Immature natural killer cell (primary cell): ENCODE measurements around the gene FGFBP2. TPM values are rescaled to one million over a fixed set of nuclear protein-coding genes. Genes with fewer than 3 reads are reported as not detected.
"Not testable (repeated sequence)": the region's sequence is repeated elsewhere in the genome, so short reads cannot be mapped to it uniquely, and the experiment has no call there.

ENCODE experiments used
- DNase-seq, 3 donors: peaks; one replicate each; pipeline ENCODE4 v3.0.0; 2022; ENCODE audit warnings: mixed read lengths in 1 of 3
- H3K27ac Mint-ChIP-seq, 6 donors: one replicate each; pipeline ENCODE4 v1.8.0; 2020; ENCODE audit warnings: mixed read lengths in 6 of 6, mild to moderate bottlenecking in 5 of 6, inconsistent platforms in 4 of 6, moderate library complexity in 3 of 6
- H3K27me3 Mint-ChIP-seq, 3 donors: one replicate each; pipeline ENCODE4 v1.8.0; 2020 to 2021; ENCODE audit warnings: low read depth in 3 of 3, mild to moderate bottlenecking in 3 of 3, mixed read lengths in 3 of 3, moderate library complexity in 3 of 3, inconsistent platforms in 1 of 3
- H3K36me3 Mint-ChIP-seq, 3 donors: one replicate each; pipeline ENCODE4 v1.8.0; 2020; ENCODE audit warnings: mixed read lengths in 3 of 3, inconsistent platforms in 2 of 3, mild to moderate bottlenecking in 2 of 3
- H3K4me1 Mint-ChIP-seq, 2 donors: one replicate each; pipeline ENCODE4 v1.8.0; 2020; ENCODE audit warnings: inconsistent platforms in 2 of 2, mild to moderate bottlenecking in 2 of 2, mixed read lengths in 2 of 2, moderate library complexity in 1 of 2
- H3K4me3 Mint-ChIP-seq, 5 donors: one replicate each; pipeline ENCODE4 v1.8.0; 2020; ENCODE audit warnings: mild to moderate bottlenecking in 5 of 5, mixed read lengths in 5 of 5, inconsistent platforms in 3 of 5, moderate library complexity in 3 of 5
- H3K9me3 Mint-ChIP-seq, 6 donors: one replicate each; pipeline ENCODE4 v1.8.0; 2020; ENCODE audit warnings: mild to moderate bottlenecking in 6 of 6, mixed read lengths in 6 of 6, inconsistent platforms in 4 of 6, moderate library complexity in 3 of 6
- polyA plus RNA-seq, 3 donors: library from polyadenylated mRNA; unstranded; fragments of 300-500 nt; fragmentation: Illumina TruSeq; gene quantifications; one replicate each; pipeline ENCODE4 v1.2.3, GENCODE V29; 2021

The FGFBP2 gene
- polyA plus RNA-seq, 3 donors from 2014 or later, result 1,171 to 1,886 (median 1,278) TPM

DNA sequence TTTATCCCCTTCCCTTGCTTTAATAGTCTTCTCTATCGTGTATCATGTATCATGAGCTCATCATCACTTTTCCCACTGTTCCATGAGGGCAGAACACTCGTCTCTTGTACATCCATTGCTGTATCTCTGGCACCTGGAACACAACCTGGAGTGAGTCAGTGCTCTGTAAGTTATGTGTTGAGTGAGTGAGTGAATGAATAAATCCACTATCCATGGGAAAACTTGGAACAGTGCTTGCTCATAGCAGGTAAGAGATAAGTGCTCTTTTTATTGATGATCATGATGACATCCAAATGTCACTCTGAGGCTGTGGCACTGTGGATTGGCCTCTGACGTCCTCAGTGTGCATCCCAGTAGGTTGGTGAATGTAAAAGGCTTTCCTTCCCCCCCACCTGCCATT lies 28.7 kb downstream of the FGFBP2 start:
- H3K36me3 Mint-ChIP-seq, result peaks cover 0 to 13% (median 0%) of the 10 kb centered on the region in 3 donors

DNA sequence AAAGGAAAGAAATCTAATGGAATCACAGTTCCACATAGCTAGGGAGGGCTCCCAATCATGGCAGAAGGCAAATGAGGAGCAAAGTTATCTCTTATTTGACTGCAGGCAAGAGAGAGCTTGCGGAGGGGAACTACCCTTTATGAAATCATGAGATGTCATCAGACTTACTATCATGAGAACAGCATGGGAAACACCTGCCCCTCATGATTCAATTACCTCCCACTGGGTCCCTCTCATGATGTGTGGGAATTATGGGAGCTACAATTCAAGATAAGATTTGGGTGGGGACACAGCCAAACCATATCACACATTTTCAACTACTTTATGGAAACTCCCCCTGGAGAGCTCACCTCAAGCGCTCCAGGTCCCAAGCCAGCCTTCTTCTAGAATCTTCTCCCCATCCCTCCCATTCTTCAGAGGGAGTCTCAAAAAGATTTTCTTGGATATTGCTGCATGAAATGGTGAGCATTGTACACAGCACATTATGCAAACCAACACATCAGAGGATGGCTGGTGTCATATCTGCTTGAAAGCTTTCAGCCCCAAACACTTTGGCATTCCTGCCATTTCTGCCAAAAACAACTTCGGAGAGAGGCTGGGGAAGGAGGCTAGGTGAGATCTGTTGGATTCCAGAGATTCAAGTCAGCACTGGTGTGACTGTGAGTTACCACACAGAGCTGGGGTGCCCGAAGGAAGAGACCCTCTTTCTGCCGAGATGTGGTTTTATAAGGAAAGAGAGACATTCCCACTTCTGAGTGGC lies 31.3 kb downstream of the FGFBP2 start:
- no peaks in the 10 kb centered on the region for H3K9me3 Mint-ChIP-seq
- no peak for DNase-seq
- peaks cover 4 to 5% (median 5%) of the 10 kb centered on the region in 3 donors for H3K27me3 Mint-ChIP-seq
- no peak overlapping the region for H3K27ac Mint-ChIP-seq
- H3K4me3 Mint-ChIP-seq, result no peak overlapping the region
- no peaks in the 10 kb centered on the region for H3K4me1 Mint-ChIP-seq
- H3K36me3 Mint-ChIP-seq, result peaks cover 0 to 13% (median 0%) of the 10 kb centered on the region in 3 donors

More for the DNA sequence above, 28.7 kb downstream of the FGFBP2 start:
- Mint-ChIP-seq H3K4me3 (no peak overlapping the region), H3K4me1 (peaks cover 0 to 2% of the 10 kb centered on the region in 2 donors), H3K9me3 (no peaks in the 10 kb centered on the region), H3K27ac (no peak overlapping the region), H3K27me3 (peaks cover 0 to 8% (median 7%) of the 10 kb centered on the region in 3 donors)
- DNase-seq, result no peak

DNA sequence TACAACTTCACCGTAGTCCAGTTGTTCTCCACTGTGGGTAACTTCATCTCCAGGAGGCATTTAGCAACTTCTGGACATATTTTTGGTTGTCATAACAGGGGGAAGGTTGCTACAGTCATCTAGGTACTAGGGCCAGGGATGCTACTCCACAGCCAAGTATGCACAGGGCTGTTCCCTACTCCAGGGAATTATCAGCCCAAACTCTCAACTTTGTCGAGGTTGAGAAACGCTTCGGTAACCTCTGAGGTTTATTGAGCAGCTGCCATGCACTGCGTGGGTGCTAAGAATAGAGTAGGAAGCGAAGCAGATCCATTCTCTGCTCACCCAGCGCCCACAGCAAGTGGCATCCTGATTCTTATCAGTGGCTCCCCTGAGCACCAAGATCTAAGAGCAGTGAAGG lies 32.7 kb downstream of the FGFBP2 start:
- H3K4me1 Mint-ChIP-seq, result no peaks in the 10 kb centered on the region
- H3K9me3 Mint-ChIP-seq, result no peaks in the 10 kb centered on the region
- H3K27ac Mint-ChIP-seq, result no peak overlapping the region
- H3K27me3 Mint-ChIP-seq, result peaks cover 4 to 7% (median 5%) of the 10 kb centered on the region in 3 donors
- peaks cover 0 to 9% (median 0%) of the 10 kb centered on the region in 3 donors for H3K36me3 Mint-ChIP-seq
- no peak overlapping the region for H3K4me3 Mint-ChIP-seq
- no peak for DNase-seq

DNA sequence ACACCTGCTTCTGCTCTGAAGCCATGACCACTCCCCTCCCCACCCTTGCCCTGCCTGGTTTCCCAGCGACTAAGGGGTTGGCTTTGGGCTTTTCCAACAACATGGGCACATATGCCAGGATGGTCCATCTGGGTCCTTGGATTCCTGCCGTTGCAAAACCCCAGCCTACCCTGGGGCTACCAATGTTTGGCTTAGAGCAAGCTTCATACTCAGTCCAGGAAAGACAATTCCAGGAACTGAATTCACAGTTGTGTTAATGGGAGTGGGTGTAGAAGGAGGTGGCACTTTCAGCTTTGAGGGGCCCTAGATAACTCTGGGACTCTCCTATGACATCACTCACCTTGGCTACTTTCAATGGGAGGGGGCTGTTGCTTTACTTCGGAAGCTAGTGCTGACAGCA lies 33.4 kb downstream of the FGFBP2 start:
- no peaks in the 10 kb centered on the region for H3K4me1 Mint-ChIP-seq
- H3K27ac Mint-ChIP-seq, result no peak overlapping the region
- no peak overlapping the region for H3K4me3 Mint-ChIP-seq
- no peak for DNase-seq
- H3K9me3 Mint-ChIP-seq, result no peaks in the 10 kb centered on the region
- H3K27me3 Mint-ChIP-seq, result peaks cover 4 to 7% (median 5%) of the 10 kb centered on the region in 3 donors
- peaks cover 0 to 5% (median 0%) of the 10 kb centered on the region in 3 donors for H3K36me3 Mint-ChIP-seq

DNA sequence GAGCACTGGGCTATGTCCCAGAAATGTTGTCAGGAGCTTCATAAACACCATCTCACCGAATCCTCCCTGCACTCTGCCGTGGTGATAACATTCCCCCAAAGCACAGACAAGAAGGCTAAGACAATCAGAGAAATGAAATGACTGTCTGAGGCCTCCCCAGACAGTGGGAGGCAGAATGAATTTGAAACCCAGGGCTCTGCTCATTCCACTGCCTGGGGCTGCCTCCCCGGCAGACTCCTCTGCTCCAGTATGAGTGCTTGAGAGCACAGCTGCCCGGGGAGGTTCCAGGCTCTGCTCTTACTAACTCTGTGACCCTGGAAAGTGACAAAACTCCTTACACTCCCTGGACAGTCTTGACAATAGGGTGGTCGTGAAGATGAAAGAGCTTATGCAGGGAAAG lies 34.1 kb downstream of the FGFBP2 start:
- H3K27ac Mint-ChIP-seq, result no peak overlapping the region
- H3K27me3 Mint-ChIP-seq, result peaks cover 4 to 5% (median 4%) of the 10 kb centered on the region in 3 donors

DNA sequence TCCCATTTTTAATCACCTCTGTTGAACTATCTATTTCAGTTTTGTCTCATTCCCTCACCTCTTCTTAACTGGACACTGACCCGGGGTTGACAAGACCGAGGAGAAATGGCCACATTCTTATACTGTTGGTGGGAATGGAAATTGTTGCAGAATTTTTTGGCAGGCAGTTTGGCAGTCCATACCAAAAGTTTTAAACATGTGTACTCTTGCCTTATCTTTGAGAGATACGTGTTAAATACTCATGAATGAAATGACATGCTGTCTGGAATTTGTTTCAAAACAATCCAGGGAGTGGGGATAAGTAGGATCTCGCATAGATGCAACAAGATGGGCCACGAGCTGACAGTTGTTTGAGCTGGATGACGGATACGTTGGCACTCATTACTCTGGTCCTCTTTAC lies 36.5 kb downstream of the FGFBP2 start:
- Mint-ChIP-seq H3K36me3 (no peaks in the 10 kb centered on the region), H3K4me3 (no peak overlapping the region), H3K4me1 (no peaks in the 10 kb centered on the region), H3K27ac (no peak overlapping the region), H3K27me3 (peaks cover 0 to 4% (median 2%) of the 10 kb centered on the region in 3 donors), H3K9me3 (no peaks in the 10 kb centered on the region)
- no peak for DNase-seq

More for the DNA sequence above, 34.1 kb downstream of the FGFBP2 start:
- no peaks in the 10 kb centered on the region for H3K4me1 Mint-ChIP-seq
- DNase-seq, result no peak
- H3K36me3 Mint-ChIP-seq, result no peaks in the 10 kb centered on the region
- no peaks in the 10 kb centered on the region for H3K9me3 Mint-ChIP-seq
- H3K4me3 Mint-ChIP-seq, result no peak overlapping the region

DNA sequence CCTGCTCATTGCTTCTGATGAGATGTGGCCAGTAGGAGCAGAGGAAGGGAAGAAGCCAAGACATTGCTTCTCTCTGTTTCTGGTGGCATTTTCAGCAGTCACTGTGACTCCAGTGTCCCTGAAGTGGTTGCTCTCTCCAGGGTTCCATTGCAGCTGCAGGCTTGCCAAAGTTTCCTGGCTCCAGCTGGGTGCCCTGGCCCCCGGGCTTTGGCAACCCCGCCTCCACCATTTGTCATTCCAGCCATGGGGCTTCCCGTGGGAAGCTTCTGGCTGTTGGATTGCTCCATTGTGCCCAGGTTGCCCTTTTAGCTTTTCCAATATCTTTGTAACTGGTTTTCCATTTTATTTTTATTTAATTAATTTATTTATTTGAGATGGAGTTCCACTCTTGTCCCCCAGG lies 37.1 kb downstream of the FGFBP2 start:
- Mint-ChIP-seq H3K4me3 (no peak overlapping the region), H3K36me3 (no peaks in the 10 kb centered on the region), H3K27me3 (peaks cover 0 to 4% (median 2%) of the 10 kb centered on the region in 3 donors), H3K27ac (no peak overlapping the region), H3K4me1 (no peaks in the 10 kb centered on the region), H3K9me3 (no peaks in the 10 kb centered on the region)
- no peak for DNase-seq

DNA sequence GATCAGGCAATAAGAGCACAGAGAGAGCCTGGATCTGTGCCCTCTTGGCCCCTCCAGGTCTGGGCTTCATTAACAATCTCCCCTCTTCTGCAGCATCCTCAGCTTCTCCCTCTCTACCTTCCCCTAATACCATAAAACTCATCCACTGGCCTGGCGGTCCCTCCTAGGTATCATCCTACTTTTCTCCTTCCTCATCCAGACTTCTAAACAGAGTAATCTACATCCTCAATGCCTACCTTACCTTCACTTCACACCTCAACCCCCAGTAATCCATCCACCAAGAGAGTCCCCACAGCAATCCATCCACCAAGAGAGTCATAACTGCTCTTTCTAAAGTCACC lies 41.4 kb downstream of the FGFBP2 start:
- Mint-ChIP-seq H3K4me1 (no peaks in the 10 kb centered on the region), H3K4me3 (no peak overlapping the region), H3K27me3 (peaks cover 2 to 3% (median 2%) of the 10 kb centered on the region in 3 donors), H3K27ac (no peak overlapping the region), H3K36me3 (no peaks in the 10 kb centered on the region), H3K9me3 (no peaks in the 10 kb centered on the region)
- no peak for DNase-seq

DNA sequence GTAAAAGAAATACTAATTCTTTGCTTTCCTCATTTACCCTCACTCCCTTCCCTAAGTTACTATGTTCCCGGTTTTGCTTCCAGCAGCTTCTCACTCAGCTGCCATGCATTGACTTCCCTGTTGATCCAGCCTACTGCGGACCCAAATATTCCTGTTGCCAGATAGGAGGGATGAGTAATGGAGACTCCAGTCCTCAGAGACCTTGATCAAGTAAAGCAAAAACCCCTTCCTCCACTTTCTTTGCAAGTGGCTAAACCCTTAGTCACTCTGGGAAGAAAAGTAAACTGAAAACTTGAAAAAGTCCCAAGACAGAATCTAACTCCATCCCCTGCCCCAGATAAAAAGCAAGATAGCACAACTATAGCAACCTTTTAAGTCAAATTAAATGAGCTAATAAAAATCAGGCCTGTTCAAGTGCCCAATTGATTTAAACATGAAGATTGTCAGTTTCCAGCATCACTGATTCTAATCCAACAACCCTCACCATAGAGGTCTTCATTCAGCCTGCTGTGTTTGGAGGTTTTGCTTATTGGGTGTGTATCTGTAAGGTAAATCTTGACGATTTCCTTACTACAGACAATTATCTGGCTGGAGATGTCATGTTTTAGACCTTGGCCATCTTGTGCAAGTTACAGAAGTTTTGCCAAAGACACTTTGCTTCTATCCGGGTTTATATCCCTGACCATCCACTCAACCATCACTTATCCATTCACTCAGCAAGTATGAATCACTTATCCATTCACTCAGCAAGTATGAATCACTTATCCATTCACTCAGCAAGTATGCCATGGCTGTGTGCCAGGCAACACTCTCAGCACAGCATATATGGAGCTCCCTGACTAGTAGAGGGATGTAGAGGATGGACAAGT lies 42.0 kb downstream of the FGFBP2 start:
- H3K27me3 Mint-ChIP-seq, result peaks cover 2 to 3% (median 2%) of the 10 kb centered on the region in 3 donors
- DNase-seq, result no peak
- no peak overlapping the region for H3K27ac Mint-ChIP-seq
- peaks cover 0 to 1% (median 0%) of the 10 kb centered on the region in 3 donors for H3K36me3 Mint-ChIP-seq
- no peaks in the 10 kb centered on the region for H3K9me3 Mint-ChIP-seq
- no peak overlapping the region for H3K4me3 Mint-ChIP-seq
- H3K4me1 Mint-ChIP-seq, result peaks cover 0 to 2% of the 10 kb centered on the region in 2 donors

DNA sequence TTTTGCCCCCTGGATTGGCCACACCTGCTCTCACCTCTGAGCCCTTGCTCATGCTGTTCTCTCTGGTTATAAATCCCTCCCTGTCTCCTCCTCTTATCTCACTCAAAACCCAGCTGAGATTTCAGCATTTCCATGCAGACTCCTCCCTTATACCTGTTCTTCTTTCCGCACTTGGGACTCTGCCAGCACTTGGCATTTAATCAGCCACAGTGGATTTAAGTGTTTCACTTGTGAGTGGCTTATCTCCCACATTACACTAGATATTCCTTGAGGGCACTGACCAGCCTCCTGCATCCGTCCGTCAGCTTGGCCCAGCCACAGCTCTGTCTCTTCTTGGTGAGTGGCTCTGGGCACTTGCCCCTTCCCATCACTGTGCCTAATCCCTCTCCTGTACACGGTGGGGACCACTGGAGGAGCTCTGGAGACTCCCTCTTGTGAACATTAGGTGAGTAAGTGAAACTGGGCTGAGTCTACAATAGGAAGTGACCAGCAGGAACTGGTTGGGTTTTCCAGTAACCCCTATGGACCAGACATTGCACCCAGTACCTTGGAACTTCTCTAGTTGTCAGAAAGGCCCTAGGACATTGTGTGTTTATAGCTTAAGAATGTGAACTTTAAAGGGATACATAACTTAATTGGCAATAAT lies 44.4 kb downstream of the FGFBP2 start:
- Mint-ChIP-seq H3K27ac (no peak overlapping the region), H3K36me3 (peaks cover 0 to 5% (median 0%) of the 10 kb centered on the region in 3 donors), H3K9me3 (no peaks in the 10 kb centered on the region), H3K27me3 (peaks cover 0 to 3% (median 2%) of the 10 kb centered on the region in 3 donors), H3K4me3 (no peak overlapping the region), H3K4me1 (peaks cover 13 to 22% of the 10 kb centered on the region in 2 donors)
- no peak for DNase-seq

DNA sequence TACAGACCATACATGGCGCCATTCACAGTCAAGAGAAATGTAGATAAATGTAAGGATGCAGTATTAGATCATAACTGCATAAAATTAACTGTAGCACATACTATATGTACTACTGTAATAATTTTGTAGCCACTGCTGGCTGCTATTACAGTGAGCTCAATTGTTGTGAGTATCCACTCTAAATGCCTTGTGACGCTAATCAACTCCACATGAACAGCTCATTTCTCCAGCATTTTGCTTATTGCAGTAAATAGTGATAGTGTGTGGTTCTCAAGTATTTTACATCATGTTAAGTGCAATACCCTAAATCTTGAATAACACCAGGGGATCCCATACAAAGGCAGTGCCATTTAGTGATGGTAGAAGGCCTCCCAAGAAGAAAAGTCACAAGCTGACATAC lies 45.7 kb downstream of the FGFBP2 start:
- no peak for DNase-seq
- Mint-ChIP-seq H3K9me3 (no peaks in the 10 kb centered on the region), H3K4me3 (no peak overlapping the region), H3K36me3 (peaks cover 0 to 5% (median 0%) of the 10 kb centered on the region in 3 donors), H3K27me3 (peaks cover 0 to 3% (median 2%) of the 10 kb centered on the region in 3 donors), H3K4me1 (peaks cover 26 to 35% of the 10 kb centered on the region in 2 donors), H3K27ac (no peak overlapping the region)

DNA sequence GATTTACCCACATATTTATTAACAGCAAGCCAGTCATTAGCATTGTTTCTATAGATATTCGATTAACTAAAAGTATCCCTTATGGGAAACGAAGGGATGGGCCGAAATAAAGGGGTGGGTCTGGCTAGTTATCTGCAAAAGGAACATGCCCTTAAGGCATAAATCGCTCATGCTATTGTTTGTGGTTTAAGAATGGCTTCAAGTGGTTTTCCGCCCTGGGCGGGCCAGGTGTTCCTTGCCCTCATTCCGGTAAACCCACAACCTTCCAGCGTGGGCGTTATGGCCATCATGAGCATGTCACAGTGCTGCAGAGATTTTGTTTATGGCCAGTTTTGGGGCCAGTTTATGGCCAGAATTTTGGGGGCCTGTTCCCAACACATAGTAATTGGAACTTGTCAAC lies 46.6 kb downstream of the FGFBP2 start:
- not testable (repeated sequence) for H3K27ac Mint-ChIP-seq, H3K27me3 Mint-ChIP-seq, H3K4me3 Mint-ChIP-seq, H3K9me3 Mint-ChIP-seq, H3K36me3 Mint-ChIP-seq, DNase-seq
- peaks cover 35 to 45% of the 10 kb centered on the region in 2 donors for H3K4me1 Mint-ChIP-seq

DNA sequence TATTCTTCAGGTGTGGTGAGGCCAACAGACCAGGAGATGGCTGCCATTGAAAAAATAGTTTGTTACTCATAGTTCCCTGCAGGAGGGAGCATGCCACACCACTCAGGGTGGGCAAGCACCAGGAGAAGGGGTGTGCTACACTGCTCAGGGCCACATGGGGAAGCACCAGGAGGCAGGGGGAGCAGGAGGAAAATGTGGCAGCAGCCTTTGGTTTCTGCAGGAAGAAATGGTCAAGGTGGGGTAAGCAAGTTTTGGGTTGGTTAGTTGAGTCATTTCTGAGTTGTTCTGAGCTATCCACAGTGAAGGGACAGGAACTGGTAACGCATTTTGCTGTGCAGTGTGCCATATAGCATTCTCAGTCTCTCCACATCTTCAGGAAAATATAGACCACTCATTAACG lies 48.2 kb downstream of the FGFBP2 start:
- H3K9me3 Mint-ChIP-seq, result no peaks in the 10 kb centered on the region

More for the DNA sequence above, 48.2 kb downstream of the FGFBP2 start:
- Mint-ChIP-seq H3K27me3 (peaks cover 0 to 2% (median 2%) of the 10 kb centered on the region in 3 donors), H3K4me1 (peaks cover 40 to 49% of the 10 kb centered on the region in 2 donors), H3K36me3 (peaks cover 0 to 5% (median 0%) of the 10 kb centered on the region in 3 donors), H3K27ac (peak overlapping the region in 2 of 6 donors; percentile 18 to 50), H3K4me3 (no peak overlapping the region)
- DNase-seq, result no peak
